ENCODE data around the gene KCNN4. TPM values are rescaled to one million over a fixed set of nuclear protein-coding genes. Genes with fewer than 3 reads are reported as not detected.

Gene KCNN4
- total and polyA plus RNA-seq, 2 donors (not counting 1 experiment from before 2014, with no cell fraction given) = 107 to 267 TPM

DNA sequence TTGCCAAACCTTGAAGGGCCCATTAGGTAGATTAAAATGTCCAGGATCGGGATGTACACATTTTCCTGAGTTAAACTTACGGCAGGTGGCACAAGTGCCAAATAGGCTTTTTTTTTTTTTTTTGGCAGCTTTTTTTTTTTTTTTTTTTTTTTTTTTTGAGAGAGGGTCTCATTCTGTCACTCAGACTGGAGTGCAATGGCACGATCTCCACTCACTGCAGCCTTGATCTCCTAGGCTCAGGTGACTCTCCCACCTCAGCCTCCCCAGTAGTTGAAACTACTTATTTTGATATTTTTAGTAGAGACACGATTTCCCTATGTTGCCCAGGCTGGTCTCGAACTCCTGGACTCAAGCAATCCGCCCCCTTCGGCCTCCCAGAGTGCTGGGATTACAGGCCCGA lies 55.9 kb downstream of the KCNN4 start:
- peak overlapping the region; percentile 4 for H3K4me3 Mint-ChIP-seq
- H3K27me3 ChIP-seq (replicated peaks in 1 of 4; ENCODE audit: control extremely low read depth in 1 of 4, control insufficient read depth in 3 of 4, insufficient read depth in 4 of 4, low read length in 3 of 4) = no peaks in the 10 kb centered on the region
- peaks cover 26% of the 10 kb centered on the region for H3K4me1 Mint-ChIP-seq
- H3K4me3 ChIP-seq (ENCODE audit: control extremely low read depth in 1 of 5, extremely low read depth in 1 of 5, insufficient read depth in 1 of 5, low read depth in 2 of 5, low read length in 4 of 5) = no peak overlapping the region
- ATAC-seq (ENCODE audit: low read depth) = no peak
- 77% methylated on average over 4 of the region's 8 CpGs for WGBS (ENCODE audit: insufficient coverage)
- no peak for DNase-seq
- no peak overlapping the region for H3K27ac Mint-ChIP-seq
- ChIA-PET CTCF (interaction anchor here (1.0 to 2.0 kb wide), 4 partner anchors 20 to 278 kb away, joined by 3 to 8 read pairs (median 5); no protein-coding TSS in a partner anchor), POLR2A (interaction anchor here (0.7 kb wide), 2 partner anchors 43 to 169 kb away, joined by 4 to 9 read pairs; no protein-coding TSS in a partner anchor)
- H3K27me3 Mint-ChIP-seq = no peaks in the 10 kb centered on the region
- H3K9me3 ChIP-seq (ENCODE audit: control extremely low read depth in 1 of 3, control insufficient read depth in 2 of 3, insufficient read depth in 1 of 3, low read length in 2 of 3) = no peaks in the 10 kb centered on the region
- H3K4me1 ChIP-seq (ENCODE audit: control insufficient read depth in 2 of 2, insufficient read depth in 2 of 2, low read length in 2 of 2) = peaks cover 36 to 38% of the 10 kb centered on the region in 2 donors
- TF ChIP-seq, protein P1, sequence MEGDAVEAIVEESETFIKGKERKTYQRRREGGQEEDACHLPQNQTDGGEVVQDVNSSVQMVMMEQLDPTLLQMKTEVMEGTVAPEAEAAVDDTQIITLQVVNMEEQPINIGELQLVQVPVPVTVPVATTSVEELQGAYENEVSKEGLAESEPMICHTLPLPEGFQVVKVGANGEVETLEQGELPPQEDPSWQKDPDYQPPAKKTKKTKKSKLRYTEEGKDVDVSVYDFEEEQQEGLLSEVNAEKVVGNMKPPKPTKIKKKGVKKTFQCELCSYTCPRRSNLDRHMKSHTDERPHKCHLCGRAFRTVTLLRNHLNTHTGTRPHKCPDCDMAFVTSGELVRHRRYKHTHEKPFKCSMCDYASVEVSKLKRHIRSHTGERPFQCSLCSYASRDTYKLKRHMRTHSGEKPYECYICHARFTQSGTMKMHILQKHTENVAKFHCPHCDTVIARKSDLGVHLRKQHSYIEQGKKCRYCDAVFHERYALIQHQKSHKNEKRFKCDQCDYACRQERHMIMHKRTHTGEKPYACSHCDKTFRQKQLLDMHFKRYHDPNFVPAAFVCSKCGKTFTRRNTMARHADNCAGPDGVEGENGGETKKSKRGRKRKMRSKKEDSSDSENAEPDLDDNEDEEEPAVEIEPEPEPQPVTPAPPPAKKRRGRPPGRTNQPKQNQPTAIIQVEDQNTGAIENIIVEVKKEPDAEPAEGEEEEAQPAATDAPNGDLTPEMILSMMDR (IDR thresholded peaks at IDR 0.05) = no peak
- TF ChIP-seq EZH2 (IDR thresholded peaks at IDR 0.05; ENCODE audit: borderline replicate concordance, insufficient read depth, low read depth, low read length, poor library complexity, severe bottlenecking) = no peak
- H3K4me2 ChIP-seq (replicated peaks; ENCODE audit: low read depth, low read length, poor library complexity, severe bottlenecking) = peak overlapping the region; percentile 31
- no peak overlapping the region for H3K27ac ChIP-seq (ENCODE audit: low read length in 2 of 2)
- intact Hi-C loops (cut with micrococcal nuclease) = loop anchor here (2.0 kb wide), 1 partner anchor 24 kb away; no protein-coding TSS in a partner anchor
- H3K9me3 Mint-ChIP-seq (ENCODE audit: insufficient read depth) = no peaks in the 10 kb centered on the region
- no peak overlapping the region for H3K9ac ChIP-seq (ENCODE audit: low read length)
- no peaks in the 10 kb centered on the region for H4K20me1 ChIP-seq (ENCODE audit: control insufficient read depth, insufficient read depth, low read length, poor library complexity, severe bottlenecking)
- H3K36me3 ChIP-seq (replicated peaks in 1 of 2; ENCODE audit: control extremely low read depth in 1 of 2, control insufficient read depth in 1 of 2, extremely low read depth in 1 of 2, insufficient read depth in 2 of 2, low read length in 1 of 2) = peaks cover 0 to 20% of the 10 kb centered on the region in 2 experiments
- no peak overlapping the region for H2AFZ ChIP-seq (ENCODE audit: insufficient read depth, low read depth, low read length, poor library complexity, severe bottlenecking)
- no peaks in the 10 kb centered on the region for H3K79me2 ChIP-seq (ENCODE audit: control insufficient read depth, insufficient read depth, low read length)

DNA sequence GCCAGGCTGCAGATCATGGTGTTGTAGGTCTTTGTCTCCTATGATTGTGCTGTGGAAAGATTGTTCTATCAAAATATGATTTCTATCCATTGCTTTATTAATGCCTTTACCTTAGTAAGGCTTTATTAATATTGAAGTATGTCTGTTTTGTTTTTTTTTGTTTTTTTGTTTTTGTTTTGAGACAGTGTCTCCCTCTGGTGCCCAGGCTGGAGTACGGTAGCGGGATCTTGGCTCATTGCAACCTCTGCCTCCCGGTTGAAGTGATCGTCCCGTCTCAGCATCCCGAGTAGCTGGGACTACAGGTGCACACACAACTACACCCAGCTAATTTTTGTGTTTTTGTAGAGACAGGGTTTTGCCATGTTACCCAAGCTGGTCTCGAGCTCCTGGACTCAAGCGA lies 57.2 kb downstream of the KCNN4 start:
- no peak overlapping the region for H3K4me2 ChIP-seq (replicated peaks; ENCODE audit: low read depth, low read length, poor library complexity, severe bottlenecking)
- Mint-ChIP-seq H3K9me3 (ENCODE audit: insufficient read depth) (no peaks in the 10 kb centered on the region), H3K4me3 (no peak overlapping the region), H3K27me3 (no peaks in the 10 kb centered on the region), H3K4me1 (peaks cover 26% of the 10 kb centered on the region), H3K27ac (no peak overlapping the region)
- no peak overlapping the region for H2AFZ ChIP-seq (ENCODE audit: insufficient read depth, low read depth, low read length, poor library complexity, severe bottlenecking)
- H3K4me3 ChIP-seq (ENCODE audit: control extremely low read depth in 1 of 5, extremely low read depth in 1 of 5, insufficient read depth in 1 of 5, low read depth in 2 of 5, low read length in 4 of 5) = no peak overlapping the region
- no peak for TF ChIP-seq EZH2 (IDR thresholded peaks at IDR 0.05; ENCODE audit: borderline replicate concordance, insufficient read depth, low read depth, low read length, poor library complexity, severe bottlenecking)
- TF ChIP-seq, protein P1 (IDR thresholded peaks at IDR 0.05) = no peak
- intact Hi-C loops (cut with micrococcal nuclease) = no loop called here
- no peaks in the 10 kb centered on the region for H3K79me2 ChIP-seq (ENCODE audit: control insufficient read depth, insufficient read depth, low read length)
- ATAC-seq (ENCODE audit: low read depth) (no peak), DNase-seq (no peak)
- no peaks in the 10 kb centered on the region for H3K9me3 ChIP-seq (ENCODE audit: control extremely low read depth in 1 of 3, control insufficient read depth in 2 of 3, insufficient read depth in 1 of 3, low read length in 2 of 3)
- CTCF ChIA-PET = interaction anchor here (1.0 to 1.1 kb wide), 2 partner anchors 22 to 42 kb away, joined by 3 to 5 read pairs; no protein-coding TSS in a partner anchor
- peaks cover 36 to 38% of the 10 kb centered on the region in 2 donors for H3K4me1 ChIP-seq (ENCODE audit: control insufficient read depth in 2 of 2, insufficient read depth in 2 of 2, low read length in 2 of 2)
- no peak overlapping the region for H3K9ac ChIP-seq (ENCODE audit: low read length)
- H3K27ac ChIP-seq (ENCODE audit: low read length in 2 of 2) = no peak overlapping the region
- no peaks in the 10 kb centered on the region for H3K27me3 ChIP-seq (replicated peaks in 1 of 4; ENCODE audit: control extremely low read depth in 1 of 4, control insufficient read depth in 3 of 4, insufficient read depth in 4 of 4, low read length in 3 of 4)
- H4K20me1 ChIP-seq (ENCODE audit: control insufficient read depth, insufficient read depth, low read length, poor library complexity, severe bottlenecking) = no peaks in the 10 kb centered on the region
- POLR2A ChIA-PET = interaction anchor here (0.6 kb wide), 1 partner anchor 20 kb away, joined by 3 read pairs; no protein-coding TSS in a partner anchor
- 100% methylated on average over 2 of the region's 8 CpGs for WGBS (ENCODE audit: insufficient coverage)
- peaks cover 0 to 6% of the 10 kb centered on the region in 2 experiments for H3K36me3 ChIP-seq (replicated peaks in 1 of 2; ENCODE audit: control extremely low read depth in 1 of 2, control insufficient read depth in 1 of 2, extremely low read depth in 1 of 2, insufficient read depth in 2 of 2, low read length in 1 of 2)

All from B cell (primary cell).